T-helper 9 cell (primary cell): ENCODE measurements around the gene GTF3C5.

ENCODE experiments used
- DNase-seq: peaks from one replicate; pipeline ENCODE4 v3.0.0-alpha.2; 2020

The GTF3C5 gene

GRCh38 chr9:133098104-133098754 is 67.4 kb downstream of the GTF3C5 start:
- no peak for DNase-seq

DNA sequence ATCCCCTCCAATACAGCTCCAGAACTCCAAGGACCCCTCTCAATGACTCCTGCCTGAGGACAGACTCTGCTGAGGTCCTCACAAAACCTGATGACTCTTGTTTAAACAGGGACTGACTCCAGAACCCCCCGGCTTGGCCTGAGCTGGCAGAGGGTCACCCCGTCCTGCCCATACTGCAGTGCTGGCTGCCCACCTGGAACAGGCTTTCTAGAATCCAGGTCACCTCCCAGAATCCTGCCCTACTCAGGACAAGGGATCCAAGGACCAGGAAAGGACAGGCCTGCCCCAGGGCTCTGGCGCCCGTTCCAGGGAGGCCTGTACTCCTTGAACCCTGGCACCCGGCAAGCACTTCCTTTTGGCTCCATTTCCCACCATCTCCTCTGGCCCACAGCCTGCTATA is 68.1 kb downstream of the GTF3C5 start:
- DNase-seq: no peak

GRCh38 chr9:133099726-133100505 is 69.1 kb downstream of the GTF3C5 start:
- DNase-seq: no peak

DNA sequence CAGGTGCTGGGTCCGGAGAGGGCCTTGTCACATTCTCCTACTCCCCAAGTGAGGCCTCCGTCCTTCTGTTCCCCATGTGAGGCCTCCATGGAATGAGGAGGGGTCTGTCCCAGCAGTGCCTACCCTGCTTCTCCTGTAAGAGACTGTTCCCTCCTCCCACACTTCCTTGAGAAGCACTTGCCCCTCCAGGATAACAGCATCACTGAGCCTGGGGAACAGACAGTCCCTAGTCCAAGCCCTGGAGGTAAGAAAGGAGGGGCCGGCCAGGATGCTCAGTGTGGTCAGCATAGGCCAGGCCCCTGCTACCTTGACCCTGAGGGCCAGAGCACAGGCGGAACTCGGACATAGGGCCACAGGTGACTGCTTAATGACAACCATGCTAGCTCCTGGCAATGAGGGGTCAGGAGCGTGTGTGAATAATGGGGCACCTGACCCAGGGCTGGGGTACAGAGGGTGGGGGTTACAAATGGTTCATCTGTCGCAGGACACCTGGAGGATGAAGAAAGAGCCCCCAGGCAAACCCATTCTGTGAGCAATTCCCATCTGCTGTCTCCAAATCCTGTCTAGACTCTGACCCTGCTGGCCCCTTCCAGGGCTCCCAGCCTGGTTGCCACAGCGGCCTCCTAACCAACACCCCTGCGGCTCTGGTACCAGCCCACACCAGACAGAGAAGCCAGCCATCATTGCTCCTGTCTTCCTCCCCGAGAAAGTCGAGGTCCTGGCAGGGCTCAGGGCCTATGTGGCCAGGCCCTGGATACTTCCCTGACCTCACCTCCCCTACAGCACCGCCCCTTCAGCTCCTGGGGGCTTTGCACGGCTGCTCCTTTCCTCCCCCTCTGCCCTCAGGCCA is 69.9 kb downstream of the GTF3C5 start:
- no peak for DNase-seq

DNA sequence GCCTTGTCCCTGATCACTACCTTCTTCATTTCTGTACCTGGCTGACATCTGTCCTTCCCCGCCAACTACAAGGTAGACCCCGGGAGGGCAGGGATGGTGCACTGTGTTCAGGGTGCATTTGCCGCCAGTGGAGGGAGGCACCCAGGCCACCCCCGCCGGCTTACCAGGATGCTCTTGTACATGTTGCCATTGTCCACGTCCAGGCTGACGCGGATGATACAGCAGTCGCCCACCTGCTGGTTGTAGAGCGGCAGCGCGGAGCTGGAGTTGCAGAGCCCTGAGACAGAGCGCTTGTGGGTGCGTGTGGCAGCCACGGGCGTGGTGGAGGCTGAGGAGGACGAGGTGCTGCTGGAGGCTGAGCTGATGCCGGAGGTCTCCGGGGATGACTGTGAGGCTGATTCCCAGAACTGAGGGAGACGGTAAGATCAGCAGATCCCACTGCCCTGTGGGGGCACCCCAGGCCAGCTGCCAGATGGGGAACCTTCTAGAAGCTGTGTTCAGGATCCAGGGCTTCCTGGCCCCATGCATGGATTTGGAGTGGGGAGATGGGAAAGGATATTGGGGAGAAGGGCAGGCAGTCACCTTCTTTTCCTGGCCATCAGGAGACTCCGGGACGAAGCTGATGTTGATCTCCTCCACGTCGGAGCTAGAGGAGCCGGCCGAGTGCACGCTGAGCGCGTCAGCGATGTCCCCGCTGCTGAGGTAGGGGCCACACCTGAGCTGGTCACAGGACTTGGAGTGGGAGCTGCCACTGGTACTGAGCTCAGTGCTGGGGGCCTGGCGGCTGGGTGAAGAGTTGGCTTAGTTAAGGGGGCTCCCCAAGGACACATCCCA is 70.8 kb downstream of the GTF3C5 start:
- no peak for DNase-seq

GRCh38 chr9:133102190-133103021 is 71.6 kb downstream of the GTF3C5 start:
- no peak for DNase-seq

- peak; percentile 55 for DNase-seq
Observed at GRCh38 chr9:133103183-133103986, 72.6 kb downstream of the GTF3C5 start.

- DNase-seq: no peak
Observed at GRCh38 chr9:133103987-133104505, 73.2 kb downstream of the GTF3C5 start.

DNA sequence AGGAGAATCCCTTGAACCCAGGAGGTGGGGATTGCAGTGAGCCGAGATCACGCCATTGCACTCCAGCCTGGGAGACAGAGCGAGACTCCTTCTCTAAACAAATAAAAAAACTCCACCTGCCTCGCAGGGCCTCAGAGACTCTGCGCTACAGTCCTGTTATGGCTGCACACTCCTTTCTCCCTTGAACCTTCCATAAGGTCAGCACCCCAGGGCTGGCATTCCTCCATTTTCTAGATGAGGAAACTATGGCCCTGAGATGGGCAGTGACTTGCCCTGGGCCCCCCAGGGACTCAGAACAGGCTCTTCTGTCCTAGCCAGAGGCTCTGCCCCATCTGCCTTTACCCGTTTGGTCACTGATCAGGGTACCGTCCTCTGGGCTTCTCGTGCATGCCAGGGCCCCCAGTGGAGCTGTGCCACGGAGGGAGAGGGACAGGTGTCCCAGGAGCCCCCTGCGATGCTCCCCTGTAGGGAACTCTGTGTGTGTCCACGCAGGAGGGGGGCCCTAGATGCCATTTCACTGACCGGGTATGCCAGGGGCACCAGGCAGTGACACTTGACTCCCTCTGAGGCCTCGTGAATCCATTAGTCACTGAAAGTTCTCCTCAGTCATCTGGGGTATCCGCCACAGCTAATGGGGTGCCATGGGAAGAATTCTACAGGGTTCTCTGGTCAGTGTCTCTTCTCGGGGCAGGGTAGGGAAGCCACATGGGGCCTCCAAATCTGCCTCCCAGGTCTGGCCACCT is 74.1 kb downstream of the GTF3C5 start:
- DNase-seq: no peak

DNA sequence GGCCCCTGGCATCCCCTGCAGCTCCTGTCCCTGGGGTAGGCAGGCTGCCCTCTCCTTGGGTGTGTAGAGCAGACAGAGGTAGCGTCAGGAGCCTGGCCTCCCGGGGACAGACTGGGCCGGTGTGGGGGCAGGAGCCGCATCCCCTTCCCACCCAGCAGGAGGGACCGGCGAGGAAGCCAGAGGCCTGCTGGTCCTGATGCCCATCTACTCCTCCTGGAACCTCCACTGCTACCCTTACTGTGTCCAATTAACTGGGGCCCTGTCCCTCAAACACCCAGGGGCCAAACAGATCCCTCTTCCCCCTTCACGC is 74.6 kb downstream of the GTF3C5 start:
- no peak for DNase-seq

- DNase-seq: no peak
Observed at GRCh38 chr9:133106511-133107244, 75.9 kb downstream of the GTF3C5 start.

GRCh38 chr9:133107245-133107722 is 76.5 kb downstream of the GTF3C5 start:
- no peak for DNase-seq
